ENCODE measurements around the gene MYL5.
A peak's percentile ranks its signal among the peaks of the same experiment; 100 is the strongest.
"Not testable (repeated sequence)": the region's sequence is repeated elsewhere in the genome, so short reads cannot be mapped to it uniquely, and the experiment has no call there.

Gene MYL5

DNA sequence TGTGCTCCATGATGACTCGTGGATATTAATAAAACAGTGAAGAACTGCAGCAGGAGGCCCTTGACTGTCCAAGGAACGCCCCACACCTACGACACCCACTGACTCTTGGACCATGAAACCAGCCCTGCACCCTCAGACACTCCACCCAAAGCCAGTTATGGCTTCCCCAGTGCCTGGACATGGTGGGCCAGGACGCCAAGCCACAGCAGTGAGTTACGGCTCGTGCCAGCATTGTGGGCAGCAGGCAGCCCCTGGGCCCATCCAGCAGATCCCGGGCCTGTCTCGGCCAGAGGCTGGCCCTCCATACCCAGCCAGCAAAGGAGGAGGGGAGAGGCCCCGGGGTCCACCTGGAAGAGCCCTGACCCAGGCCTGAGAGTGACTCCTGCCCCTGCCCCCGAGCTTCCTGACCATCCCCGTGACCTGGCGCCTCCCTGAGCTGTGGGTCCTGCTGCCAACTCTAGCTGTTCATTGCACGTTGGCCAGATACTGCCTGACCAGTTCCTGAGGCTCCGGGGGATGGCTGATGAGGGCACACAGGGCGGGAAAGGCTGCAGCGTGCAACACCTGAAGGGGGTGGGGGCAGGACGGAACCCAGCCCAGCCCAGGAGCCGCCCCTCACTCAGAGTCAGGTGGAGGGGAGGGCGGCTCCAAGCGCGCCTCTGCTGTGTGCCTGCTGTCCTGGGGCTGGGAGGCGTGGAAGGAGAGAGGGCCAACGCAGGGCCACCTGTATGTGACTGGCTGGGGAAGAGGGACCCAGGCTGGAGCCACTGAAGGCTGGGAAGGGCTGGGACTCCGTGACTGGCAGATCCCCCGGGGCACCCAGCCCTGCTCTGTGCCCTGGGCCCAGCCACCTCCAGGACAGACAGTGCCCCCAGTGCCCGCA is 13.9 kb downstream of the MYL5 start:
- TF ChIP-seq, protein P1, sequence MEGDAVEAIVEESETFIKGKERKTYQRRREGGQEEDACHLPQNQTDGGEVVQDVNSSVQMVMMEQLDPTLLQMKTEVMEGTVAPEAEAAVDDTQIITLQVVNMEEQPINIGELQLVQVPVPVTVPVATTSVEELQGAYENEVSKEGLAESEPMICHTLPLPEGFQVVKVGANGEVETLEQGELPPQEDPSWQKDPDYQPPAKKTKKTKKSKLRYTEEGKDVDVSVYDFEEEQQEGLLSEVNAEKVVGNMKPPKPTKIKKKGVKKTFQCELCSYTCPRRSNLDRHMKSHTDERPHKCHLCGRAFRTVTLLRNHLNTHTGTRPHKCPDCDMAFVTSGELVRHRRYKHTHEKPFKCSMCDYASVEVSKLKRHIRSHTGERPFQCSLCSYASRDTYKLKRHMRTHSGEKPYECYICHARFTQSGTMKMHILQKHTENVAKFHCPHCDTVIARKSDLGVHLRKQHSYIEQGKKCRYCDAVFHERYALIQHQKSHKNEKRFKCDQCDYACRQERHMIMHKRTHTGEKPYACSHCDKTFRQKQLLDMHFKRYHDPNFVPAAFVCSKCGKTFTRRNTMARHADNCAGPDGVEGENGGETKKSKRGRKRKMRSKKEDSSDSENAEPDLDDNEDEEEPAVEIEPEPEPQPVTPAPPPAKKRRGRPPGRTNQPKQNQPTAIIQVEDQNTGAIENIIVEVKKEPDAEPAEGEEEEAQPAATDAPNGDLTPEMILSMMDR (conservative IDR thresholded peaks at IDR 0.05; ENCODE audit: low read depth, low read length) = no peak
- no peak for DNase-seq (ENCODE audit: low read depth)
- peak overlapping the region; percentile 56 for H3K4me3 ChIP-seq (ENCODE audit: low read depth, low read length)

DNA sequence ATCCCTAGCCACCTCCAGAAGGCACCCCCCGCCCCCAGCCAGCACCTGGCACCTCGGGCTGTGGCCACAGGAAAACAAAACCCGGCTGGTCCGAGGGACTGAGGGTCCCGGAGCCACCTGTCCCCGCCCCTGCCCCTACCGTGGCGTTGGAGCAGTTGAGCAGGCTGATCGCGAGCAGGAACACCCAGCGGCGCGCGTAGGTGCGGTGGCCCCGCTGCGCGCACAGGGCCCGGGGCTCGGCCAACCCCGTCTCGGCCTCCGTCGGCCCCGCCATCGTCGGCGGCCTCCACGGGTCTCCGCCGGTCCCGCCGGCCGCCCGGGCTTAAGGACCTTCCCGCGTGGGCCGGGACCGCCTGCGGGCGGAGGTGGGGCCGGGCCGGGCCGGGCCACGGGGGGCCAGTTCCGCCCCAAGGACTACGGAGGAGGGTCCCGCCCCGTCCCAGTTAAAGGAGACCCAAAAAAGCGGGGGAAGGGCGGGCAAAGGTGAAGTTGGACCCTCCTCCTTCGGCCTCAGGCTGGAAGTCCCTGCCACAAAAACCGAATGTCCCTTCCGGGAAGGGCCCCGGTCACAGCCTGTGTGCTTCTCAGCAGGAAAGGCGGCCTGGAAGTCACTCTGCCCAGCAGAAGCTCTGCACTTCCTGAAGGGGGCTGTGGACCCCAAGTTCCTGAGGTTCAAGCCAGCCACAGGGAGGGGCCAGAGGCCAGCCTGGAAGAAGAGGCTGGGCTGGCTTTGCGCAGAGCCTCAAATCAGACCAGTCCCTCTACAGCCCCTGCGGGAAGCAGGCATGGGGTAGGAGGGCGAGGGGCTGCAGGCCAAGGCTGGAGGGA is 14.7 kb downstream of the MYL5 start, which contains the start of gene SLC49A3:
TSS of gene SLC49A3 (minus strand) at position 298 of the 828 bp plus-strand sequence. CDS start at position 274, 24 bp downstream.
- peak within 1 kb of the TSS; percentile 56 for H3K4me3 ChIP-seq (ENCODE audit: low read depth, low read length)
- DNase-seq (ENCODE audit: low read depth) = no peak
- TF ChIP-seq, protein P1 (conservative IDR thresholded peaks at IDR 0.05; ENCODE audit: low read depth, low read length) = no peak

DNA sequence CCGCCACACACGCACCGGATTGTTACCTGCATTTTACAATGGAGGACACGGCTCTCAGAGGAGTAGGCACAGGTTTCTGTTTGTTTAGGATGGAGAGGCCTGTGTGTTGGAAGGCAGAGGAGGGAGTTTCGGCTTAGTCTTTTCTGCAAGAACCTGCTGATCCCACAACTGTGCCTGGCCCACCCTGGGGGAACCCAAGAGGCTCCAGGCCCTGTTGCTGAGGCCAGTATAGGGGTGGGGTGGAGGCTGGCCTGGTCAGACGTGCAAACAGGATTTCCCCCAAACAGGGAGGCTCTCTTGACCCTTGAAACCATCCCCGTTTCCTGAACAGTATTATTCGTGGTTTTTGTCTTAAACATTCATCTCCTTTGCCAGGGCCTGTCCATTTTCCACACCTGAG is 15.4 kb downstream of the MYL5 start:
- TF ChIP-seq, protein P1 (conservative IDR thresholded peaks at IDR 0.05; ENCODE audit: low read depth, low read length) = no peak
- DNase-seq (ENCODE audit: low read depth) = no peak
- no peak overlapping the region for H3K4me3 ChIP-seq (ENCODE audit: low read depth, low read length)

DNA sequence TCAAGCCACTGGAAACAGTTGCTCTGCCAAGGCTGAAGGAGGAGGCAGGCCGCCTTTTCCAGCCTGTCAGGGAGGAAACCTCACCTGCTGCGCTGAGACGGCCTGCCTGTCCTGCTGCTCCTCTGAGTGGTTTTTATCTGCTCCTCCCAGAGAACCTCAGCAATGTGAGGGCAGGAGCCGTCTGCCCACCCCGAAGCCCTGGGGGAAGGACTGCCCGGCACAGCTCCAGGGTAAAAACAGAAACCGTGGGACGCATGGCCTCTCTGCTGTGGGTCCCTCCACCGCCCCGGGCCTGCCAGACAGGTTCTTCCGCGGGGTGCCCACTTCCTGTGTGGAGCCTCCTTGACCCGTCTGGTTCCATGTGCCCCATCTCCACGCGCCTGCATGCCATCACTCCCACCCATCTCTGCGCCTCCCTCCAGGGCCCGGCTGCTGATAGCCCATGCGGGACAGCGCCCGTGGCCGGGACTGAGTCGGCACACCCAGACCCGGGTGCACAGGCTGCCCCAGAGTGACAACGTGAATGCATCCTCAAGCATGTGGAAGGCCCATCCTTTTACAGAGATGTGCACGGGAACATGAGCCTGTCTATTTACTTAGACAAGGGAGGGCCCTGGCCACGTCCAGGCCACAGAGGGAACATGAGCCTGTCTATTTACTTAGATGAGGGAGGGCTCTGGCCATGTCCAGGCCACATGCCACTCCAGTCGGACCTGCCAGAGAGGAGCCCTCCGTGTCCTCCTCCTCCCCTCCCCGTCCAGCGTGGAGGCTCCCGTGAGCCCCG is 18.6 kb downstream of the MYL5 start:
- no peak for DNase-seq (ENCODE audit: low read depth)
- H3K4me3 ChIP-seq (ENCODE audit: low read depth, low read length) = no peak overlapping the region
- TF ChIP-seq, protein P1 (conservative IDR thresholded peaks at IDR 0.05; ENCODE audit: low read depth, low read length) = no peak

DNA sequence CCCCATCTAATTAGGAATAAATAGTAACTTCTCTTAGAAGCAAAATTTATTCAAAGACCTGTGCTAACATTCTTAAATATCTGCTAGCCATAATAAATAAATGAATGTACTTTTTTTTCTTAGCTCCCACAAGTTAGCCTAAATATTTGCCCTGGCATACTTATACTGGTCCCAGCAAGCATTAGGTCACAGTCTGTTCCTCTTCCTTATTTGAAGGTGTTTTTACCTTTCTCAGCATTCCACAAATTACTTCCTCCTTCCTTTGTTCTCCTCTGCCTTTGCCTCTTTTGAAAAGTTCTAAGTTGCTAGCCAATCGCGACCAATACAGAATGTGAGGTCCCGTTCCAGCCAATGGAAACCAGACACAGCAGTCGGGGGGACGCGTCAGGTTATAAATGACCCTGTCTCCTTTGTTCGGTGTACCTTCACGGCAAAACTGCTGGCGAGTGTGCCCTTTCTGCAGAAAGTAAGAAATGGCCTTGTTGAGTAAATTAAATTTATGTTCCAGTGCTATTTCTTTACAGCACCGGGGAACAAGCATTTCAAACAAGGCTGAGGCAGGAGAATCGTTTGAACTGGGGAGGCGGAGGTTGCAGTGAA is 20.1 kb downstream of the MYL5 start:
- not testable (repeated sequence) for DNase-seq (ENCODE audit: low read depth); H3K4me3 ChIP-seq (ENCODE audit: low read depth, low read length)

DNA sequence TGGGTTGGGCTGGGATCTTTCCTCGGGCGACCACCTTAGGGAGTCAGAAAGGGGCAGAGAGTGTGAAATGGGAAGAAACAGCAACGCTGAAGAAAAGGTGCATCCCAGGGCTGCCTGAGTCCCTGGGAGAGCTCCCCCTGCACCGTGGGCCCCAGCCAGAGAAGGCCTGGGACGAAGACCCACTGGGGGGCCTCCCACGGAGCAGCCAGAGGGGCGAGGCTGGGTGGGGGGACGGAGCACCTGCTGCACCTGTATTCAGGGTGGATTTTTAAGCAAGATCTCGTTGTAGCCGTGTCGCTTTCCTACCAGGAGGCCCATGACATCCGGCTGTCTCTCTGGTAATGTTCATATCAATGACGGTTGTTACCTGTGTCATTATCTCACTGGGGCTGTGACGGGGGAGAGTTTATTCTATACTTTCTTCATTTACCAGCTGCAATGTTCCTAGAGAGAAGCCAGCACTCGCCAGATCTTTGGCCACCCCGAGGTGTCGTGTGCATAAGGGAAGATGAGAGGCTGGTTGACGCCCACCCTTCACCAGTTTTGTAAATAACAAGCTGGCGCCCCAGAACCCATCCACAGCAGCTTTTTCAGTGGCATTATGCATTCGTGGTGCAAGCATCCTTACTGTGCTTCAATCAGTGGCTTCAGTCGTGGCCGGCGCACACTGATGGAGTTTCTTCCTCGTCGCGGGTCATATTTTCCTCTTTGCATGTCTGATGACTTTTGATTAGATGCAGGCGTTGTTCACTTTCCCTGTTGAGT is 25.7 kb downstream of the MYL5 start:
- no peak for DNase-seq (ENCODE audit: low read depth)
- H3K4me3 ChIP-seq (ENCODE audit: low read depth, low read length) = no peak overlapping the region
- TF ChIP-seq, protein P1 (conservative IDR thresholded peaks at IDR 0.05; ENCODE audit: low read depth, low read length) = no peak

Data from choroid plexus epithelial cell (primary cell).